Measurements from ENCODE around the gene NT5C3B. TPM values are rescaled to one million over a fixed set of nuclear protein-coding genes. Genes with fewer than 3 reads are reported as not detected.

Gene NT5C3B
- total RNA-seq, 4 donors from 2014 or later: 64.8 to 95.6 (median 70.1) TPM

GRCh38 chr17:41818024-41818423 is 18.0 kb downstream of the NT5C3B start:
- no peaks in the 10 kb centered on the region for H3K27me3 ChIP-seq

DNA sequence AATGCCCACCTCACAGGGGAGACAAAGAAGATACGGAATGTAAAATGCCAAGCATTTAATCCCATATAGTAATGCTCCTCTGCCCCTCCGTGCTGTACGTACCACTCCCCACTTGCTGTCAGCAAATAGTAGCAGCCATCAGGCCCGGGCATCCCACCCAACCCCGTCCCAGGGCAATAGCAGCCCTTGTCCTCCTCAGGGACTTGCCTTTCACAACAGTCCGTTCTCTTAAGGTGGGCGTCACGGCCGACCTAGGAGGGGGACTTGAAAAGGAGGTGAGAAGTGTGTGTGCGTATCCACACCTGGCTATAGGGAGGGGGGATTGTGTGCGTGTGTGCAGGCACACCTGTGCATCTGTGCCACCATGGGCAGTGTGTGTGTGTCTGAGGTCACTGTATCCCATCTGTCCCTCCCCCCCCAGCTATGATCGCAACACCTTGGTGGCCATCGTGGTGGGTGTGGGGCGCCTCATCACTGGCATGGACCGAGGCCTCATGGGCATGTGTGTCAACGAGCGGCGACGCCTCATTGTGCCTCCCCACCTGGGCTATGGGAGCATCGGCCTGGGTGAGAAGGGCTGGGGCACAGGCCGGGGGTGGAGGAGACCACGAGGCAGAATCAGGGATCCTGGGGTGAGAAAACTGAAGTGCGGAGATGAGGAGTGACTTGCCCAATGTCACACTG is 19.3 kb downstream of the NT5C3B start:
- DNase-seq (ENCODE audit: extremely low spot score): no peak
- Histone ChIP-seq H3K9me3 (no peaks in the 10 kb centered on the region), H3K27ac (replicated peaks in 1 of 4) (no peak overlapping the region), H3K27me3 (no peaks in the 10 kb centered on the region), H3K4me1 (peaks cover 7 to 26% (median 23%) of the 10 kb centered on the region in 4 donors), H3K36me3 (peaks cover 0 to 9% (median 4%) of the 10 kb centered on the region in 4 donors), H3K4me3 (no peak overlapping the region)
- intact Hi-C loops (cut with DNase I): no loop called here
- WGBS: 95% methylated on average over 23 of the region's 23 CpGs
- no peak for TF ChIP-seq POLR2A (IDR thresholded peaks at IDR 0.05; ENCODE audit: low read depth)
- TF ChIP-seq CTCF (IDR thresholded peaks at IDR 0.05): no peak
- TF ChIP-seq POLR2AphosphoS5 (IDR thresholded peaks at IDR 0.05): no peak
- TF ChIP-seq EP300 (IDR thresholded peaks at IDR 0.05): no peak

More at GRCh38 chr17:41818024-41818423, 18.0 kb downstream of the NT5C3B start:
- H3K4me1 ChIP-seq: peaks cover under 1 to 14% (median 11%) of the 10 kb centered on the region in 4 donors
- H3K36me3 ChIP-seq: peaks cover 0 to 9% (median 4%) of the 10 kb centered on the region in 4 donors
- TF ChIP-seq EP300 (IDR thresholded peaks at IDR 0.05) (no peak), POLR2A (IDR thresholded peaks at IDR 0.05; ENCODE audit: low read depth) (no peak), POLR2AphosphoS5 (IDR thresholded peaks at IDR 0.05) (no peak), CTCF (IDR thresholded peaks at IDR 0.05) (no peak)
- no peak for DNase-seq (ENCODE audit: extremely low spot score)
- 99% methylated on average over 20 of the region's 20 CpGs for WGBS
- no peak overlapping the region for H3K27ac ChIP-seq (replicated peaks in 1 of 4)
- H3K9me3 ChIP-seq: no peaks in the 10 kb centered on the region
- intact Hi-C loops (cut with DNase I): no loop called here
- no peak overlapping the region for H3K4me3 ChIP-seq

- Histone ChIP-seq H3K27ac (replicated peaks in 1 of 4) (peak overlapping the region in 1 of 4 donors; percentile 14), H3K27me3 (no peaks in the 10 kb centered on the region), H3K36me3 (peaks cover 0 to 9% (median 4%) of the 10 kb centered on the region in 4 donors), H3K9me3 (no peaks in the 10 kb centered on the region), H3K4me1 (peaks cover 21 to 48% (median 44%) of the 10 kb centered on the region in 4 donors), H3K4me3 (no peak overlapping the region)
- DNase-seq (ENCODE audit: extremely low spot score): no peak
- intact Hi-C loops (cut with DNase I): loop anchor here (5.0 kb wide), 1 partner anchor 53 kb away; the partner anchor contains the start of gene KLHL11
- WGBS: 25% methylated on average over 1 of the region's 1 CpG
- TF ChIP-seq EP300 (IDR thresholded peaks at IDR 0.05) (no peak), POLR2A (IDR thresholded peaks at IDR 0.05; ENCODE audit: low read depth) (no peak), CTCF (IDR thresholded peaks at IDR 0.05) (no peak), POLR2AphosphoS5 (IDR thresholded peaks at IDR 0.05) (no peak)
Observed at GRCh38 chr17:41814195-41814594, 21.8 kb downstream of the NT5C3B start.

DNA sequence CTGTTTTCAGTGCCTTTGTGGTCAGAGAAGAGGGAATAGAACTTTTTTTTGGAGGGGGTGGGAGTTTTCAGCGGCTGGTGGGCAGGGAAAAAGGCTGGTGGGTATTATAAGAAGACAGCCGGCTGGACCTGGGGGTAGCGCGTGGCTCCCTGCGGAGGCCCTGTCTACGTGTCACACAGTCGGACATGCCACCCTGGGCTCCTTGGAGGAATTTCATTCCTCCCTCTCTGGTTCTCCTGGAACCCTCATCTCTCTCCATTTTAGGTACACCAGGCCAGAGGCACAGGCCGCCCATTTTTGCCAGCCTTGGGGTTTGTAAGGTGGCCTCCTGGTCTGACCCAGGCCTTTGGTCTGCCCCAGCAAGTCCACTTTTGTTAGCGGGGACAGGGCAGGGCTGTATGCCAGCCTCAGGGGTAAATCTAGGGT is 22.3 kb downstream of the NT5C3B start:
- intact Hi-C loops (cut with DNase I): loop anchor here (5.0 kb wide), 1 partner anchor 54 kb away; the partner anchor contains the start of gene KLHL11
- peaks cover 0 to 11% (median 4%) of the 10 kb centered on the region in 4 donors for H3K36me3 ChIP-seq
- peaks cover 21 to 52% (median 45%) of the 10 kb centered on the region in 4 donors for H3K4me1 ChIP-seq
- 58% methylated on average over 8 of the region's 9 CpGs for WGBS
- H3K4me3 ChIP-seq: peak overlapping the region; percentile 70 to 89 (median 80)
- TF ChIP-seq POLR2A (IDR thresholded peaks at IDR 0.05; ENCODE audit: low read depth) (no peak), EP300 (IDR thresholded peaks at IDR 0.05) (no peak), CTCF (IDR thresholded peaks at IDR 0.05) (no peak), POLR2AphosphoS5 (IDR thresholded peaks at IDR 0.05) (no peak)
- peak overlapping the region; percentile 71 to 84 (median 82) for H3K27ac ChIP-seq (replicated peaks in 1 of 4)
- H3K9me3 ChIP-seq: no peaks in the 10 kb centered on the region
- DNase-seq (ENCODE audit: extremely low spot score): no peak
- no peaks in the 10 kb centered on the region for H3K27me3 ChIP-seq

Data from esophagus muscularis mucosa (tissue), 4 donors.